Activated CD8-positive, alpha-beta memory T cell treated with anti-CD3 and anti-CD28 coated beads for 48 hours (primary cell): ENCODE data around the gene EIF2A.

Experiments used
- DNase-seq, 3 experiments: peaks; one replicate each; pipeline ENCODE4 v3.0.0-alpha.2; 2020; ENCODE audit warnings: low read depth in 2 of 3, low spot score in 2 of 3

The EIF2A gene

DNA sequence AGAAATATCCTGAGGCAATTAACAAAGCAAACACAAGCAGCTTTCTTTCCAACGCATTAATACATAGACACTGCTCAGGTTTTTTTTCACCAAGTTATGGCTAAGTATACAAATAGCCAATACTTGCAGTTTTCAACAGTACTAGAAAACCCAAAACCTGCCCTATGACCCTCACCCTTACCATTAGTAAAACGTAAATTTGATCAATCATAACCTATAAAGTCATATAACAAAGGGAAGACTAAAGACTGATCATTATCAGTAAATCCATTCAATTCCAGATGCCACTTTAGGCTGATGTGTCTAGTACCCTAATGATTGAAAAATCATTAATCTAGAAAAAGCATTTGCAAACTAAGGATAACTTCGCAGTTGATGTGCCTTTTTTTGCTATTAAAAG is 3.5 kb upstream of the EIF2A start:
- no peak for DNase-seq

DNA sequence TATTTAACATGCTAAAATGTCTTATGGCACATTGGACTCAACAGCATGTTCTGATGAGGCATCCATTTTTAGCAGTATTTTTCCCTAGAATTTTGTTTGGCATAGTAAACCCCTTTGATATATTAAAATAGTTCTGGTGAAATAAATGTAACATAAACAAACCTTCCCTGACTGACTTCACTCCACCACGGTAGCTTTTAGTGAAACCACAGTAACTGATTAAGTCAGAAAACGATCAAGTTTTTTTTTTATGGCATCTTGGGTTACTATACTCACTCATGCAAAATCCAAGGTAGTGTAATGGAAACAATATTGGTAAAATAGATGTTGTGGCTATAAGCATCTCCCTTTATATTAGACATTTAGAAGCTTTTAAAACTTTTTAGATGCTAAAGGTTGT is 3.1 kb upstream of the EIF2A start:
- no peak for DNase-seq

DNA sequence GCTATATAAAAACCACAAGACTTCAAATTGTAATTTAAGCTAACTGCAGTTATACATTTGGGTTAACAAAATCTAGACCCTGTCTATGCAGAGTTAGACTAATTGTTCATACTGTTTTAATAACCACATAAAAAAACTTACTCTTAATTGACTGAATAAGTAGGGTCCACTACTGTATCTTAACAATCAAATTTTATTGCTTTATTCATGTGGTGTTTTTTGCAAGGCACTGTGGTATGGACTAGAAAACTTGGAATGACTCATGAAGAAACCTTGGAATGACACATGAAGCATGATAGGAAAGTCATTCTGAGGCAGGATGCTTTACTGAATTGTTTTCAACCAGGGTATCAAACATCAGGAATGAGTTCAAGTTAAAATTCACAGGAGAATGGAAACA is 2.5 kb upstream of the EIF2A start:
- no peak for DNase-seq

DNA sequence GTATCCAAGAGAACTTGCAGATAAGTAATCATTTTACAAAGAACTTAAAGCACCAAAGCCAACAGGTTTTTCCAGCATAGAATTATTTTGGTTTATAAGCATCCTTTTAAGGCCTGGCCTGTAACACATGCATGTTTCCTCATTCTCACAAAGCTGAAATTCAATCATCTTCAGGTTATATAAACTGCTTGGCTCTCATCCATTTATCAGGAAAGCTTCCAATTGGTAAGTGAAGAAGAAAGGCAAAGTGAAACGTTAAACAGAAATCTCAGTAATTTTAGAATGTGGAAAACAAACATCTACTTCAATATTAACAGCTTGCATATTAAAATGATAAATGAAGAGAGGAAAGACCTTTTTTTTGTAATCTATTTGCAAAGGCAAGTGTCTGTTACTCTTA is 1.9 kb upstream of the EIF2A start:
- DNase-seq, result no peak

DNA sequence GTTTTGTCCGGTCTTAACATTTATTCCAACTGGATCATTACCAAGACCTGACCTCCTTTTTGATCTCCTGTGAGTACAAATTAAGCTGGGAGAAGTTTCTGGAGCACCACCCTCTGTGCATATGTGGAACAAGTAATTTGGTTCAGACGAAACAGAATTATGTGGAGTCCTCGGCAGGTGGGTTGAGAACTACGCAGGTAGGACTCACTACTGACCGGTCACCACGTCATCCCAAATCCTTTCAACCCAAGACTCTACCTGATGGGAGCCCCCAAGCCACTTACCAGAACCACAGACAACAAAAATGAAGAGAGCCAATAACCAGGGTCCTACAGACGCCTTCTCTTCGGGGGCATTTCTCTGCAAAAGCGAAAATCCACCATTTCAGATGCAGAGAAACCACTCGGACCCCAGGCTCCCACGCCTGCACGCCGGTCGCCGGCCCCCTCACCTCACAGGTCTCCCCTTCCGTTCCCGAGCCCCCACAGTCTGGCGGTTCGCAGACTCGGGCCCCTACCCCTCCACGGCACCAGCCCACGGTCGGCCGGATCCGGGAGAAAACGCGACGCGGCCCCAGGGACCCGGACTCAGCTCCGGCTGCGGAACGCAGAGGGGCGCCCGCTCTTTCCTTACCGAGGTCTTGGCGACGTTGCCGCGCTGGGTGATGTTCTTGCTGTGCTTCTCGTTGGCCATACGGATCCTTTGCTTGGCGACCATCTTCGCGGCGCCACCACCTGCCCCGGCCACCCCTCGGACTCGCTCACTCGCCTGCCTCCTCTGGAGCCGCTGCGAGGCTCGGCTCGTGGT is 965 bp upstream of the EIF2A start:
- peak in 2 of 3 experiments; percentile 5 to 15 for DNase-seq

DNA sequence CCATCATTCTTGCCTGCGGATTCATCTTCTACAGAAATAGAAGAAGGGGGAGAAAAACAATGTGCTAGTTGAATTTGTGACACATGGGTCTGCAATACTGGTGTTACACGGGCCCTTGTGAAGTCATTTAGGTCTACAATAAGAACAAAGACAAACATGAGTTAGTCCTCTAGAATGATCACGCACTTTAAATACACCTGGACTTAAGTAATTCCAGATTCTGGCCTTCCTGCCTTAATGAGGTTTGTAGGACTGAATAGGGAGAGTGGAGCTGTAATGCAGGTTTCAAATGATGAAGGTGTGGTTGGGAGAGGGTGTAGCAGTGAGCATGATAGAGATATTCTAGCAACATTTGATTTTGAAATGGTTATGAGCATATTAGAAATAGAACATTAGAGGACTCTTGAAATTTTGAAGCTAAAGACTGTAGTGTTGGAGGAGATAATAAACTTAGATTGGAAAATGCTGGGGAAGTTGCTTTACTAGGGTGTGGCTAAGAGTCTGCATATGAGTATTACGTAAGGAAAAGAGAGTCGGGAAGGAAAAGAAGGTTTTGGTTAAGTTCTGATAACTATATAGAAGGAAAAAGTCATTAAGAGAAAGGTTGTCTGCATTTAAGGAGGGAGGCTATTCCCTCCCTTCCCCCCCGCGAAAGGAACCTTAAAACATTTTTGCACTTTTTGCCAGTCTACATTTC is 606 bp downstream of the EIF2A start:
- DNase-seq, result no peak

DNA sequence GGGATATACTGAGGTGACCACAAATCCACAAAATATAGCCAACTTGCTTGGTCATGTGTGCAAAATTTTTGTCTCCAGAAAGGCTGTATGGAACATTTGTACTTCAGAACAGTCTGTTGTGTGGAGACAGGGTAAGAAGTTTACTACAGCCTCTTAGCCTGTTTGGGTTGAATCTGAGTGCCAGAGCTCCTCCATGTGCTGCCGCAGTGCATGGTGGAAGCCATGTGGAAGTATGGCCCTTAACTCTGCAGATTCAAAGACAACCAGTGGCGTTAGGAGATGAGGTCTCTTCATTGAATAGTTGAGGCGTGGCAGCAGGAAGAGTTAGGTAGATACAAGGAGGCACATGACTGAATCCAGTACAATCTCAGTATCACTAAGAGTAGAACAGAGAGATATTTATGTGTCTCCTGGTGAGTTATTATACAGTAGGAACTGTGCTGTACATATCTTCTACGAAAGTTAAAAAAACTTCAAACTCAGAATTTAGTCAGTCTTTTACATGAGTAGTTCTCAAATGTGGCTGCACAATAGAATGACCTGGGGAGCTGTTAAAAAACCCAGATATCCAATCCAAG is 9.4 kb downstream of the EIF2A start:
- DNase-seq, result no peak

DNA sequence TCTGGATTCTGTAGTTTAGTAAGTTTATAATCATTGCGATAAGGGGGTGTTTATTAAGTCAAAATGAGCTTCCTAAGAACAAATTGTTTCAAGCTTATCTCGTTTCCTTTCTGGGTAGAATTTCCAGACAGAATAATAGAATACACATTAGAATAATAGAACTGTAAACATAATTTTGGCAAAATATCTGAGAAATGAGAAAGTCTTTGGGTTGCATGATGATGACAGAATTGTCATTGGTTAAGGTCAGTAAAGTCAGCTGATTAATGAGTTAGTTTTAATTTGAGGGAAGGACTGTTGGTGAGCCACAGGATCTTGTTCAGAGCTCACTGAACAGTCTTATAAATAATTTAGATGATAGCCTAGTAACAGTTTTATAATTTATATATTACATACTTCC is 10.2 kb downstream of the EIF2A start:
- no peak for DNase-seq

DNA sequence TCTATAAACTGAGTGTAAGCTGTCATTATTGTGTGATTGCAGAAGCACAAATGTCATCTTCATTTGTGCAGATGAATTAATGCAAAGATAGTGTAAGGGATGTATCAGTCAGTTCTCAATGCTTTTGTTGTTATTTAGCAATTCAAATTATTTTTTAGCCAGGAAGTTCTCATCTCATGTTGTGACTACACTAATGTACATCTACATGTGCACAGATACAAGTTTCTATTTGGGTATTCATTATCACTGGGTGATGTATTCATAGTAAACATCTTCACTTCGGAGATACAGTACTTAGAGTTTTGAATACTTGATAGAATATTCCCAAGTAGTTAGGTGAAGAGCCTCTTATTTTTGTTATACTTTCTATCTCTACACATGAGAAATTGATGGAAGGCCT is 11.1 kb downstream of the EIF2A start:
- DNase-seq, result no peak

DNA sequence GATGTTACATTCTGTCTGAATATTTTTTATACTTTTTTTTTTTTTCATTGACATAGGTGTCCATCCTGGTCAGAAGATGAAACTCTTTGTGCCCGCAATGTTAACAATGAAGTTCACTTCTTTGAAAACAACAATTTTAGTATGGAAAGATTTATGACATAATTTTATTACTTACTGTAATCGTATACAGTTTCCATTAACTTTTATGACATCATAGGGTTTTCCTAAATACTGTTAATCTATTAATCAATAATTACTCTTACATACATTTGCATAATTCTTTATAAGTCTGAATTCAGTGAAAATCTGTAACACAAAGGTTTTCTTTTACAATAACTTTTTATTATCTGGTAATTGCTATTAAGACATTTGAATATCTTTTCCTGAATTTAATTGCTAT is 17.7 kb downstream of the EIF2A start:
- no peak for DNase-seq

DNA sequence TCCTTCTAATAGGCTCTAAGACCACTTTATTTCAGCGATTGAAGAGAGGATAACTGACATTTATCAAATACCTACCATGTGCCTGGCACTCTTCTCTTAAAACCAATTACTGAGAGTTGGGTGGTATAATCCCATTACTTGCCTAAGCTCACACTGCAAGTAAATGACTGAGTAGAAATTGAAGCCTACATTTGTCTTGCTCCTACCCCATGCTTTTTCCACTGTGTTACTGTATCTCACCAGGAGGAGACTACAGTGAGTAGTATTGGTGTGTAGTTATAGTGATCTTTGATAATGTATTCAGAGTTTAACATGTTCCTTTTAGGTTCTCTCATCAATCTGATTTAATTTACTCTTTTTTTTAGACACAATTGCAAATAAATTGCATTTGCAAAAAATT is 20.7 kb downstream of the EIF2A start:
- no peak for DNase-seq

DNA sequence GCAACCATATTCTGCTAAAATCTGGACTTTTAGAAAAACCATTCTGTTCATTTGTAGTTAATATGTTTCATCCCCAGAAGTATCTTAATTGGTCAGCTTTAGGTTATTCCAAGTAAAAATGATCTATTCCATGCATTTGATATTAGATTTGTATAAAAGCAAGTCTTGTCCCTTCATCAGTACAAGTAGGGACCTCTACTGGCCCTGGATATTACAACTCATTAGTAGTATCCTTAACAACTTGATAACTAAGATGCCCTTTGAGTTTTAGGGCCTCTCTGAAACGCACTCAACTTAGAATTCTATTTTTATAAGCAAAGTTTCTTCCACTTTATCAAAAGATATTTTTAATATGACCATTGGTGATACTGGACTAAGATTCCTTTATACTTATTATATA is 31.3 kb downstream of the EIF2A start:
- no peak for DNase-seq

DNA sequence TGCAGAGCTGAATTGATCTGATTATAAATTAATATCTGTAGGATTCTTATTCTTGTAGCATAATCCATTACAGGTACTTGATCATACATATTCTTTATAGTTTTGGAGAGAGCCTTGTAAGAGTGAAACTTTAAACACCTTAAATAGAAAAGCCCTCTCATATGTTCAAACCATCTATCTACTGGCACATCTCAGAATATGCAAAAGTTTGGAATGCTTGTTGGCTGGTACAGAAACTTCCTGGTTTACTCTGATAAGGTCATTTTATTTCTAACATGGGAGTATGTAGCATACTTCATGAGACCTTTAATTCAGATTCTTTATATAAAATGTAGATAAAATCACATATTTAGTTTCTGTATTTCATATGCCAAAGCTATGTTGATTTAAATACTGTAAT is 34.6 kb downstream of the EIF2A start:
- DNase-seq, result no peak

DNA sequence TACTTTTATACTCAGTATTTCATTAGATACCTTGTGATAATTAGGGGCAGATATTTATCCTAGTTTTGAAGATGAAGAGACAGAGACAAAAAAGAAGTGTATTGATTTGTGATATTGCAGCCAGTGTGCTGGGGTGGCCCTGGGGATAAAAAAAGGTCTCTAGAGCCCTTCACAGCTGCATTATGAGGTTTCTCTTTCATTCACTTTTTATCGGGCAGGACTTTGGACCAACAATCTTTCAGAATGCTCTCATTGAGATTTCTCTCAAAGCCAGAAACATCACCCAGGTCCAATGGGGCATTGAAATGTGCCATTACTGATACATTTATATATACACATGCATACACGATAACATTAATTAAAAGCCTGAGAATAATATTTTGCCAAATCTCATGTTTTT is 36.0 kb downstream of the EIF2A start:
- DNase-seq, result no peak

DNA sequence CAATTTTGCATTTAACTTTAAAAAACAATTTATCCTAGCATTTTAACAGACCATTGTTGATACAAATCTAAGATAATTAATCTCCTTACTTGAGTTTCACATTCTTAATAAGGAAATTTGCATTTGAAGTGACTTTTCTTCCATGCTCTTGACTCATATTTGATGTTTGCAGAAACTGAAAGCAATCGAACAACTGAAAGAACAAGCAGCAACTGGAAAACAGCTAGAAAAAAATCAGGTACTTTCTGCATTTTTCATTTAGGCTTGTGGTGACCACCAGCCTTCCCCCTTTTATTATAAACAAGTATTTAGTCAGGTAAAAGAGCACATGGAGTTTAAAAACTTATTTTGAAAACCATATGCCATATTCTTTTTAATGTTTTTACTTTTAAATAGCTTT is 36.4 kb downstream of the EIF2A start:
- no peak for DNase-seq

DNA sequence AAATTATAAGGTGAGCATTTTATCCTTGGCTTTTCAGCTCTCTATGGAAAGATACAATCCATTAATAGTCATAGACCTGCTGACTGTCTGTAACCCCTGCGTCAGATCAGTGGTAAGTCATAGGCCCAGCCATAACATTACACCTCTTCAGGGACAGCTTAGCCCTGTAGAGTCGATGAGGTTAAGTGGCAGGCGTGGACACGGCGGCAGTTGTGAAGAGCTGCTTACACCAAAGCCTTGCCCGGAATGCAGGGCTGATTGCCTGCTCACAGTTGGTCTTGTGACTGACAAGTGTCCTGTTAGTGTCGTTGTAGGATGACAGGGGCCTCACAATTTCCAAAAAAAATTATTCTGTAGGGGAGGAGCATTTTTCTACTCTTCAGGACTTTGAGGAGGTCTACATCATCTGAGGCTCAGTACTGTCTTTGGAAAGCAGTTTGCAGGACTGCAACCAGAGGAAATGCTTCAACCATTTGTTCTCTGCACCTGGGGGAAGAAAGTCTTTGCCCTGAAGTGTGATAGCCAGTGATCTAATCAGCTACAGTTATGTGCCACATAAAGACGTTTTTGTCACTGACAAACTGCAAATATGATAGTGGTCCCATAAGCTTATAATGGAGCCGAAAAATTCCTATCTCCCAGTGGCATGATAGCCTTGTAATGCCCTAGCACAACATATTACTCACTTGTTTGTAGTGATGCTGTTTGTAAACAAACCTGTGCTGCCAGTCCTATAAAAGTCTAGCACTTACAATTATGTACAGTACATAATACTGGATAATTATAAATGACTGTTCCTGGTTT is 41.6 kb downstream of the EIF2A start:
- no peak for DNase-seq

DNA sequence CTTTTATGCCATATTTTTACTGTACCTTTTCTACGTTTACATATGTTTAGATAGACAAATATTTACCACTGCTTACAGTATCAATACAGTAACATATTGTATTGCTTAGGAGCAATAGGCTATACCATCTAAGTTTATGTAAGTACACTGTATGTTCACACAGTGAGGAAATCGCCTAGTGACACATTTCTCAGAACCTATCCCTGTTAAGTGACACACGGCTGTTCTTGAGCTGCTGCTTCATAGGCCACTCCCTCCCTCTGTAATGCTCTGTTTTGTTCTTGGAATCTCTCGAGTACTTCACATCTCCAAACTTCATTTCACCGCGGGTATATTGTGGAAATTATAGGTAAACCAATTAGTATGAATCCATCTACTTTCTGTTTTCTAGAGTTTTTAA is 43.2 kb downstream of the EIF2A start:
- DNase-seq, result no peak

DNA sequence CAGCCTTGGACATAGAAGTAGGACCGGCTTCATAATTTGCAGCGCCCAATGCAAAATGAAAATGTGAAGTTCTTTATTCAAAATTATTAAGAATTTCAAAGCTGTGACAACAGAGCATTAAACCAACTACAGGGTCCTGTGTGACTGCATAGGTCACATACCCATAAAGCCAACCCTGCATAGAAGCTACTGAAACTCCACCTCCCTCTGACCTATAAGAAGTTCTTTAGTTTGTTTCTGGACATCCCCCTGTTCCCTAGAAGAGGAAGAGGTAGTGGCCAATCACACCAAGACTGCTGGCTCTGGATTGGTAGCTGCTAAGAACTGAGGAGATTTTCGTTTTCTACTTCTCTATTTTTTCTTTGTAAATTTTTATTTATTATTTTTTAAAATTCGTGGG is 47.6 kb downstream of the EIF2A start:
- no peak for DNase-seq

DNA sequence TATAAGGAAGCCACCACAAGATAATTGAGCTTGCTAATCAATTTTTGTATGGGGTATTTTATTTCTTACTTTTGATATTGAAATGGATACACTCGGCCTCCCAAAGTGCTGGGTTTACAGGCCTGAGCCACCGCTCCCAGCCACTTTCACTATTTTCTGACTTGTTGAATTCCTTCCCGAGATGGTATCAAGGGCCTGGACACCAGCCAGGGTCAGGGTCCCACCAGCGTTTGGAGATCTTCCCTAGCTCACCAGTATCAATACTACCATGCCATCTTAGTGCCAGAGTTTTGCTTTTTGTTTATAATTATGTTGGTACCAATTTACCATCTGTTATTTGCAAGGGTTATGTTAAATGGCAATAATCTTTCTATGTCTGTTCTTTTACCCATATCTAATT is 51.1 kb downstream of the EIF2A start:
- no peak for DNase-seq

DNA sequence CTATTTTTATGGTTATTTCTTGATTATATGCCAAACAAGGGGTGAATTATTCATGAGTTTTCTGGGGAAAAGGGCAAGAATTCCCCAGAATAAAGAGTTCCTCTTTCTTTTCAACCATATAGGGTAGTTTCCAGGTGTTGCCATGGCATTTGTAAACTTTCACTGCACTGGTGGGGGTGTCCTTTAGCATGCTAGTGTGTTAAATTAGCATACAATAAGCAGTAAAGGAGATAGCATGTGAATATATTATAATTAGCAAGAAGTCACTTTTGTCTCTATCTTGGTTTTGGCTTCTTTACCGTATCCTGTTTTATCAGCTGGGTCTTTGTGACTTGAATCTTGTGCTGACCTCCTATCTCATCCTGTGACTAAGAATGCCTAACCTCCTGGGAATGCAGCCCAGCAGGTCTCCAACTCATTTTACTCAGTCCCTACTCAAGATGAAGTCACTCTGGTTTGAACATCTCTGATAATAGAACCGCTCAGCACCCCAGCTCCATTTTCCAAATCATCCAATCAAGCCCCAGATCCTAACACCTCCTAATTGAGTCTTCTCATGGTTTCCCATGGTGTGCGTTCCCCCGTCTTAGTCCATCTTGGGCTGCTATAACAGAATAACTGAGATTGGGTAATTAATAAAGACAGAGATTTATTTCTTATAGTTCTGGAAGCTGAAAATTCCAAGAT is 53.2 kb downstream of the EIF2A start:
- DNase-seq, result no peak
